Stimulated activated CD8-positive, alpha-beta memory T cell treated with anti-CD3 and anti-CD28 coated beads, Interleukin-7, amount 100 ng/mL, for 24 hours (primary cell): ENCODE measurements around the gene TUBA1B.

Experiments used
- DNase-seq: peaks from one replicate; pipeline ENCODE4 v3.0.0-alpha.2; 2020; ENCODE audit warnings: low read depth

The TUBA1B gene

DNA sequence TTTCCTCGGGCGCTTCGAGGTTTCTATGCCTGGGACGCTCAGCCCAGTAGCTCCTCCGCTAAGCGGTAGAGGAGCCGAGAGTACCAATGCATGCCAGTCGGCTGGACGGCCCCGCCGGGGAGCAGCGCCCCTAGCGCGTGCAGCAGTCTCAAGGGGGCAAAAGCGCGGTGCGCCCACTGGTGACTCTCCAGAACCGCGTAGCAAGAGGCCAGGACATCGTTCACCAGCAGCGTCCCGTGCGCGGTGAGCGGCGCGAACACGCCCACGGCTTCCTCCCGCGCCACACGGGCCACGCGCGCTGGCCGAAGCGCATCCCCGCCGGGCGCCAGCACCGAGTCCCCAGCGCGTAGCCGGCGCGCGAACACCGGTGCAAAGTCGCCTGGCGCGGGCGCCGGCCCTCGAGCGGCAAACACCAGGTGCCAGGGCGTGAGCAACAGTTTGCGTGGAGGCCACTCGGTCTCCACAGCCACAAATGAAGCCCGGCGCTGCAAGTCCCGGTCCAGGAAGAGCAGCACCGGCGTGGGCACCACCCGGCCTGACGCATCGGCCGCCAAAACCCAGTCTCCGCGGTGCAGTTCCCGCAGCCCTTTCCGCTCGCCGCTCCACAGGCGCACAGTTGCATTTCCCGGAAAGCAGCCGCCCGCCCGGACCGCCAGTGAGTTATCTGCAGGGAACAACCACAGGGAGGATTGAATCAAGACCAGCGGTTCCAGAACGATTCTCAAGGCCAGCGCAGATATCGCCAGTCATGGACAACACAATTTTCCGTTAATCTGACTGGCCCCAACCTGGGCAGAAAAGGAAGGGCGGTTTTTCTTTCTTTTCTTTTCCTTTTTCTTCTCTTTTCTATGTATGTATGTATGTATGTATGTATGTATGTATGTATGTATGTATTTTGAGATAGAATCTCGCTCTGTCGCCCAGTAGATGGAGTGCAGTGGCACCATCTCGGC, 41.1 kb downstream of the TUBA1B start:
- DNase-seq, result no peak

DNA sequence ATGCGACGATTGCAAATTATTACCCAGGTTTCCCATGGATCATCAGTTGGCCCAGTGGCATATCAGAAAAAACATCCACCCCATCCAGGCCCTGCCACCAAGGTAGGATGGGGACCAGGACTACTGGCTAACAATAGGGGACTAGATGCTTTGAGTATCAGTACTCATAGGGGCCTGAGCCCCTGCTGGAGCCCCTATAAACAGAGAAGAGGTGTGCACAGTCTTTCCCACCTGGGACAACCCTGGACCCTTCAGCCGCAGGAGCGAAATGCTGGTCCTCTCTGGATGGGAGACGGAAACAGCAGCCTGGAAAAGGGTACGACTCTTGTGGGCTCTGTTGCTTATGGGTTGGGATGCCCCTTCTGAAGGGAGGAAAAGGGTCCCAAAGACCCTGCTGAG, 42.3 kb downstream of the TUBA1B start:
- DNase-seq, result no peak

DNA sequence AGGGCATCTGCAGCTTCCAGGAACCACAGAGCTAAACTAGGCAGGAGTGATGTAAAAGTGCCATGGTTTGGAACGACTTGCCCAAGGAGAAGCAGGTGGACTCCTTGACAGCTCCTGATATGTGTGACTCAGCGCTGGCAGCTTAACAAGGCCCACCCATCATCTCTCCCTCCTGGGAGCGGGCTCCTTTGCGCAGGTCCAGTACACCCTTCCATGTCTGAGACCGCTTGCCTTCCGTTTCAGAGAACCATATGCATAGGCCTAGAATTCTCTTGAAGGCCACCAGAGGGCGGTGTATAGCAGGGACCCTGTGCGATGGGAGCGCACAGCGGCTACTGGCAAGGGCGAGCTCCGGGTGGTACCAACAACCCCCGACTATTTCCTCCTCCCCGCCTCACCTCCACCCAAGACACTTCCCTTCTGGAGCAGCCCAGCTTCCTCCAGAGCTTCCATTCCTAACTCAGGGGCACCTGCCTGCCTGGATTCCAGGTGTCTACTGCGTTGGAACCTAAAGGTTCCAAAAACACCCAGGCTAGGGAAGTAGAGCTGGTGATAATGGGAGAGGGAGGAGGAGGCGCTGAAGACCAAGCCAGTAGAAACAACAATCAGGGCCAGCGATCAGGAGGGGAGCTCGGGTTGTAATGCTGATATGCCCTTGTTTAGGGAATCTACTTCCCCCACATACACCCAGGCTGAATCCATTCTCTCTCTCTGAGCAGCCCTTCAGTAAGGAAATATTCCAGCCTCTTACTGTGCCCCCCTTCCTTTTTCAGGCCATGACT, 42.9 kb downstream of the TUBA1B start:
- DNase-seq, result peak; percentile 40

DNA sequence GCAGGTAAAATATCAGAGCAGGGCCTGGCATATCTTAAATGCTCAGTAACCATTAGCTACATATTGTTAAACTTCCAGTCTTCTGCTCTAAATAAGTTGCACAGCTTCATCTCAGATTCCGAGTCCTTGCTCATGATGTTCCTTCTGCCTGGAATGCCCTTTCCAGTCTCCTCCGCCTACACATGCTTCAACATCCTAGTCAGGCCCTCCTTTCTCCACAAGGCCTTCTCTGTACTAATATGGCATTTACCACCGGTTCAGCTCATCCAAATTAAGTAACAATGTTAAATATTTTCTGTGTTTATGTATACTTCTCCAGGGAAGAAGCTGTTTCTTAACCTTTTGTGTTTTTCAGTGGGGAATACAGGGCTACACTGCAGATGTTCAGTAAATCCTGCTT, 45.1 kb downstream of the TUBA1B start:
- no peak for DNase-seq

DNA sequence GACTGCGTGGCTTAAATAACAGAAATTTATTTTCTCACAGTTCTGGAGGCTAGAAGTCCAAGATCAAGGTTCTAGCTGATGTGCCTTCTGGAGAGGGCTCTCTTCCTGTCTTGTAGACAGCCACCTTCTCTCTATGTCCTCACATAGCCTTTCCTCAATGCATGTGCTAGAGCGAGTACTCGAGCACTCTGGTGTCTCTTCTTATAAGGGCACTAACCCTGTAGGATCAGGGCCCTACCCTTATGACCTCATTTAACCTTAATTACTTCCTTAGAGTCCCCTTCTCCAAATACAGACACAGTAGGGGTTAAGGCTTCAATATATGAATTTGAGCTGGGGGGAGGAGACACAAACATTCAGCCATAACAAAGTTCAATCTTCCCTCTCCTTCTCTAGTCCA, 46.8 kb downstream of the TUBA1B start:
- DNase-seq, result no peak

DNA sequence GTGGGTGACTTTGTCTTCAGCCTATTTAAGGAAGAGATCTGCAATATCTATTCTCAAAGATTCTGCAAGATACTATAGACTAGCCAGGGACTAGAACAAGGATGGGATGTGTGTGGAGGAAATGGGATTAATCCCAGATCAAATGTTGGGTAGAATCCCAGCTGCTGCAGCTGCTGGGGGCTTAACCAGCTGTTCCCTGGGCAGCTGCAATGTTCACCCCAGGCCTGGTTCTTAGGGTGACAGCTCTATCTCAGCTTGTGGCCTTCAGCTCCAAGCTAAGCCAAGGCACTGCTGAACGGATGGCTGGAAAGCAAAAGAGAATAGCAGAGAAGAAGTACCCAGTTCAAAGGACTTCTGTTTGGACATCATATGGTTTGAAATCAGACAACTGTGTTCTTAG, 51.4 kb downstream of the TUBA1B start:
- no peak for DNase-seq
